GM12872 (cell line): ENCODE results near the gene SAMHD1.

Experiments used
- CTCF ChIP-seq: IDR thresholded peaks from 3 replicates; pipeline ENCODE4 v1.5.1; 2011; ENCODE audit warnings: low read depth, mild to moderate bottlenecking, low read length, moderate library complexity; ENCODE audit not compliant: insufficient read depth

The SAMHD1 gene

GRCh38 chr20:36847710-36848040, 103.8 kb downstream of the SAMHD1 start:
- no peak for TF ChIP-seq CTCF

- TF ChIP-seq CTCF, result no peak
Observed at GRCh38 chr20:36847009-36847709, 104.3 kb downstream of the SAMHD1 start.

GRCh38 chr20:36845288-36845971, 106.1 kb downstream of the SAMHD1 start:
- no peak for TF ChIP-seq CTCF
